IMR-90 (cell line): ENCODE results near the gene PHPT1. TPM values are rescaled to one million over a fixed set of nuclear protein-coding genes. Genes with fewer than 3 reads are reported as not detected.

Experiments
- ATAC-seq: fragments of 200-7000 bp; cut with Tn5 transposase; 2 replicates; pipeline ENCODE4 v1.9.1; 2020; ENCODE audit warnings: low read depth, mild to moderate bottlenecking, moderate library complexity
- BruUV-seq: library from RNA; stranded (reverse); fragments of 400-500 nt; replicated peaks from 2 replicates; lab custom pipeline; 2021; lab: Mats Ljungman, UMichigan
- CTCF ChIA-PET: fragments of 300-600 bp; formaldehyde crosslinking; extraction: SDS; loops from one replicate; lab custom pipeline; 2021; ENCODE audit warnings: antibody characterized with exemption; lab: Yijun Ruan, JAX
- POLR2A ChIA-PET: fragments of 300-600 bp; sonication (Branson Sonifier 250); formaldehyde crosslinking; loops from one replicate; lab custom pipeline; 2022; ENCODE audit warnings: antibody characterized with exemption; ENCODE audit not compliant: unreplicated experiment; lab: Charles Lee
- DNase-seq: peaks from one replicate; pipeline ENCODE4 v3.0.0; 2013
- H2AFZ ChIP-seq: replicated peaks from 2 replicates; pipeline ENCODE3; 2013; ENCODE audit warnings: low read length, mild to moderate bottlenecking; ENCODE audit not compliant: poor library complexity
- H2AK5ac ChIP-seq: 2 replicates; pipeline ENCODE4 v1.6.1; 2013; ENCODE audit warnings: low read depth, low read length, inconsistent platforms
- H2AK9ac ChIP-seq: replicated peaks from 2 replicates; pipeline ENCODE3; 2013; ENCODE audit warnings: mild to moderate bottlenecking, low read depth, low read length, moderate library complexity; ENCODE audit not compliant: poor library complexity
- H2BK120ac ChIP-seq: 2 replicates; pipeline ENCODE4 v1.6.1; 2013; ENCODE audit warnings: low read depth, low read length, inconsistent platforms
- H2BK15ac ChIP-seq: 3 replicates; pipeline ENCODE4 v1.6.1; 2013; ENCODE audit warnings: low read depth, low read length, inconsistent platforms
- H2BK20ac ChIP-seq: 2 replicates; pipeline ENCODE4 v1.6.1; 2013; ENCODE audit warnings: low read depth, mild to moderate bottlenecking, inconsistent platforms, low read length, moderate library complexity
- H2BK5ac ChIP-seq: 2 replicates; pipeline ENCODE4 v1.6.1; 2013; ENCODE audit warnings: mild to moderate bottlenecking, low read depth, low read length, inconsistent platforms; ENCODE audit not compliant: poor library complexity, severe bottlenecking
- H3K14ac ChIP-seq: replicated peaks from 2 replicates; pipeline ENCODE4 v1.6.1; 2013; ENCODE audit warnings: low read depth, low read length, inconsistent platforms
- H3K18ac ChIP-seq: 2 replicates; pipeline ENCODE4 v1.6.1; 2013; ENCODE audit warnings: low read depth, low read length, control low read depth
- H3K23ac ChIP-seq: 2 replicates; pipeline ENCODE4 v1.6.1; 2013; ENCODE audit warnings: low read depth, low read length, inconsistent platforms
- H3K27ac ChIP-seq: 2 replicates; pipeline ENCODE4 v1.5.1; 2013; ENCODE audit warnings: mild to moderate bottlenecking, control low read depth, low read length; ENCODE audit not compliant: insufficient read depth
- H3K27me3 ChIP-seq: 2 replicates; pipeline ENCODE4 v1.6.1; 2013; ENCODE audit warnings: low read length; ENCODE audit not compliant: control insufficient read depth, insufficient read depth
- H3K36me3 ChIP-seq: 2 replicates; pipeline ENCODE4 v1.6.1; 2013; ENCODE audit warnings: low read length, mixed read lengths; ENCODE audit not compliant: control insufficient read depth, insufficient read depth
- H3K4ac ChIP-seq: 2 replicates; pipeline ENCODE4 v1.6.1; 2013; ENCODE audit warnings: low read depth, low read length, inconsistent platforms
- H3K4me1 ChIP-seq: 2 replicates; pipeline ENCODE4 v1.6.1; 2013; ENCODE audit warnings: low read length, mixed read lengths; ENCODE audit not compliant: control insufficient read depth, insufficient read depth
- H3K4me2 ChIP-seq: 2 replicates; pipeline ENCODE4 v1.6.1; 2013; ENCODE audit warnings: low read depth, mild to moderate bottlenecking, control low read depth, low read length, moderate library complexity
- H3K4me3 ChIP-seq: 2 replicates; pipeline ENCODE4 v1.5.1; 2013; ENCODE audit warnings: low read depth, mild to moderate bottlenecking, control low read depth, low read length, moderate library complexity; ENCODE audit not compliant: insufficient read depth
- H3K56ac ChIP-seq: 2 replicates; pipeline ENCODE4 v1.6.1; 2013; ENCODE audit warnings: low read length, inconsistent platforms; ENCODE audit not compliant: insufficient read depth; ENCODE audit errors: extremely low read depth
- H3K79me1 ChIP-seq, 2 experiments: 2 replicates each; pipeline ENCODE4 v1.6.1; 2013; ENCODE audit warnings: low read length in 2 of 2, inconsistent platforms in 1 of 2, low read depth in 1 of 2
- H3K9ac ChIP-seq: 2 replicates; pipeline ENCODE4 v1.6.1; 2013; ENCODE audit warnings: low read depth, low read length, control low read depth
- H3K9me1 ChIP-seq: 2 replicates; pipeline ENCODE4 v1.6.1; 2013; ENCODE audit warnings: low read length, inconsistent platforms; ENCODE audit not compliant: insufficient read depth
- H3K9me3 ChIP-seq: 2 replicates; pipeline ENCODE4 v1.6.1; 2013; ENCODE audit warnings: low read length; ENCODE audit not compliant: control insufficient read depth, insufficient read depth
- H4K20me1 ChIP-seq: 2 replicates; pipeline ENCODE4 v1.6.1; 2013; ENCODE audit warnings: low read length, inconsistent platforms; ENCODE audit not compliant: insufficient read depth
- H4K5ac ChIP-seq: 2 replicates; pipeline ENCODE4 v1.6.1; 2013; ENCODE audit warnings: mild to moderate bottlenecking, low read depth, low read length, control low read depth
- H4K8ac ChIP-seq, 2 experiments: 2 replicates each; pipeline ENCODE4 v1.6.1; 2013; ENCODE audit warnings: low read depth in 2 of 2, low read length in 2 of 2, control low read depth in 1 of 2, inconsistent platforms in 1 of 2
- H4K91ac ChIP-seq: 2 replicates; pipeline ENCODE4 v1.6.1; 2013; ENCODE audit warnings: low read depth, low read length, inconsistent platforms; ENCODE audit not compliant: insufficient read depth
- BHLHE40 ChIP-seq: fragments of 150-350 bp; IDR thresholded peaks from 2 replicates; pipeline ENCODE4 v1.6.1; 2016; ENCODE audit warnings: mild to moderate bottlenecking, low read depth, low read length
- NFE2L2 ChIP-seq: fragments of 150-350 bp; IDR thresholded peaks from 2 replicates; pipeline ENCODE4 v1.6.1; 2016; ENCODE audit warnings: low read depth, mild to moderate bottlenecking, low read length
- RAD21 ChIP-seq: IDR thresholded peaks from 2 replicates; pipeline ENCODE4 v1.6.1; 2012; ENCODE audit warnings: low read length, improper control_type of control experiment
- SMC3 ChIP-seq: fragments of 150-350 bp; IDR thresholded peaks from 2 replicates; pipeline ENCODE4 v1.6.1; 2016; ENCODE audit warnings: low read depth, mild to moderate bottlenecking, antibody characterized with exemption, low read length, moderate library complexity
- WGBS, 2 experiments: methylation state at CpG; one replicate each; pipeline versions ENCODE4 v1.1.5 to v1.1.7; 2013; ENCODE audit warnings: missing lambda C conversion rate in 2 of 2; ENCODE audit not compliant: insufficient read length in 1 of 2; ENCODE audit errors: extremely low coverage in 2 of 2; 5-methylcytosine and 5-hydroxymethylcytosine counted together
- dilution Hi-C: fragments of 300-500 bp; cut with HindIII; formaldehyde crosslinking; loops from one replicate; pipeline ENCODE4 v1.14.3; 2018; ENCODE audit warnings: low sequenced_read_pairs; ENCODE audit not compliant: unreplicated experiment
- in situ Hi-C: fragments of 300-500 bp; cut with MboI; formaldehyde crosslinking; loops from 3 replicates; pipeline ENCODE4 v1.14.3; 2019; ENCODE audit warnings: low sequenced_read_pairs, inconsistent platforms, mixed read lengths
- intact Hi-C: fragments of 100-400 bp; cut with micrococcal nuclease; formaldehyde crosslinking; loops from 2 replicates; pipeline ENCODE4 v1.10.0; 2022
- polyA plus RNA-seq, 3 experiments: library from polyadenylated mRNA; depleted of rRNA; stranded (reverse); fragments of >200 nt; gene quantifications; 2 replicates each; pipeline ENCODE4 v1.2.3, GENCODE V29; 2012; ENCODE audit warnings: low replicate concordance in 1 of 3
- total RNA-seq: library from RNA; depleted of rRNA; stranded (reverse); fragments of >200 nt; gene quantifications from 2 replicates; pipeline ENCODE4 v1.2.3, GENCODE V29; 2012

PHPT1 gene
- total and polyA plus RNA-seq, 2 of the 4 experiments (the other 2 are of a cell fraction) = 79.8 to 214 TPM

DNA sequence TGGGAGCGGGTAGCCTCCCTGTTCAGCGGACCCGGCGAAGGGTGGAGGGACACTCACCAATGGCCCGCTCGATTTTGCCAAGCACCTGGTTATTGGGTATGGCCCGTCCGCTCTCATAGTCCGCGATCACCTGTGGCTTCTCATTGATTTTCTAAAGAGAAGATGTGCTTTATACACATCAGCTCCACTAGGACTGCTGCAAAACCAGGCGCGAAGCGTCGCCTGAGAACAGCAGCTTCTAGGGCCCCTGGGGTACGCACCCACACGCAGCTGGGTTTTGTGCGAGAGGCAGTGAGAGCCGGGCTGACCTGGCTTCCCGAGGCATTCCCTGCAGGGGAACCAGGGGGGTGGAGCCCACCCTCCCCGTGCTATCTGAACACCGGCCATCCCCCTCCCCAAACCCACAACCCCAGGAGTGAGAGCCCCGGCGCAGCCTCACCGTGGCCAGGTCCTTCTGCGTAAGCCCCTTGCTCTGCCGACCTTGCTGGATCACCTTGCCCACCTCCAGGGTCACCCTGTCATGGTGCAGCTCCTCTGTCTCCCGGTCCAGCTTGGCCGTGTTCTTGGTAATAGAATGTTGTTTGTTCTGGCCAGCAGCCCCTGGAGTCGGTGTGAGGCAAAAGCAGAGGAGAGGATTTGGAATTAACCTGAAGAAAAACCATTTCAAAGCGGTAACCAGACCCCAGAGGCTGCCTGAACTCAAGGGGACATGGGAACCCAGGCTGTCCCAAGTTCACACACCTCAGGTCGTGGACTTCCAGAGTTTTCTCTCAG, 13.8 kb downstream of the PHPT1 start:
- no peak overlapping the region for H3K18ac ChIP-seq
- H4K20me1 ChIP-seq = peaks cover 17% of the 10 kb centered on the region
- H3K4me1 ChIP-seq = peaks cover 12% of the 10 kb centered on the region
- H3K4ac ChIP-seq = no peak overlapping the region
- H3K9ac ChIP-seq = no peak overlapping the region
- H4K91ac ChIP-seq = no peak overlapping the region
- H3K27me3 ChIP-seq = no peaks in the 10 kb centered on the region
- H2BK15ac ChIP-seq = no peak overlapping the region
- no peak overlapping the region for H4K5ac ChIP-seq
- no peak overlapping the region for H2AK5ac ChIP-seq
- H3K4me2 ChIP-seq = no peak overlapping the region
- H3K4me3 ChIP-seq = no peak overlapping the region
- DNase-seq (no peak), ATAC-seq (no peak)
- peaks cover 38% of the 10 kb centered on the region for H3K36me3 ChIP-seq
- peaks cover 5% of the 10 kb centered on the region for H3K9me1 ChIP-seq
- BruUV-seq = no TSS peak
- intact Hi-C loops = no loop called here
- H2BK20ac ChIP-seq = no peak overlapping the region
- peaks cover 16 to 55% of the 10 kb centered on the region in 2 experiments for H3K79me1 ChIP-seq
- TF ChIP-seq RAD21 = no peak
- no peak for TF ChIP-seq BHLHE40
- TF ChIP-seq NFE2L2 = no peak
- TF ChIP-seq SMC3 = no peak
- dilution Hi-C loops = no loop called here
- H2BK120ac ChIP-seq = no peak overlapping the region
- in situ Hi-C loops = no loop called here
- CTCF ChIA-PET = no interaction called here
- WGBS, 2 experiments = 99% methylated on average over 15 of the region's 31 CpGs; no CpG with 5 or more reads in 1 of the 2 experiments
- H3K14ac ChIP-seq = no peak overlapping the region
- peaks cover 2% of the 10 kb centered on the region; the same call in 1 of the 2 replicates for H3K9me3 ChIP-seq
- H3K27ac ChIP-seq = no peak overlapping the region
- H4K8ac ChIP-seq = no peak overlapping the region
- no peak overlapping the region for H3K23ac ChIP-seq
- H2AK9ac ChIP-seq = no peak overlapping the region
- H3K56ac ChIP-seq = no peak overlapping the region
- POLR2A ChIA-PET = interaction anchor here (0.5 kb wide), 1 partner anchor 22 kb away, joined by 6 read pairs; no protein-coding TSS in a partner anchor
- H2BK5ac ChIP-seq = no peak overlapping the region
- H2AFZ ChIP-seq = no peak overlapping the region
